ENCODE measurements around the gene ZNF200. TPM values are rescaled to one million over a fixed set of nuclear protein-coding genes. Genes with fewer than 3 reads are reported as not detected.

ZNF200 gene
- total RNA-seq, 1 experiment from 2014 or later = 13.0 TPM

- no peaks in the 10 kb centered on the region for H3K9me3 ChIP-seq (ENCODE audit: low read depth, low read length, poor library complexity, severe bottlenecking)
- H3K4me3 ChIP-seq (ENCODE audit: low read depth, low read length, poor library complexity, severe bottlenecking) = no peak within 1 kb of the TSS
- no peak within 1 kb of the TSS for H3K27ac ChIP-seq (ENCODE audit: low read depth, low read length, poor library complexity, severe bottlenecking)
- intact Hi-C loops (cut with micrococcal nuclease; ENCODE audit: unreplicated experiment) = no loop called here
- ChIA-PET CTCF (no interaction called here), POLR2A (ENCODE audit: low non-redundant PET) (no interaction called here)
- BruUV-seq (replicated peaks) = no TSS peak
- H3K27me3 ChIP-seq (replicated peaks; ENCODE audit: insufficient read depth, low read depth, low read length, poor library complexity) = no peaks in the 10 kb centered on the region
- no peaks in the 10 kb centered on the region for H3K4me1 ChIP-seq (ENCODE audit: insufficient read depth, low read length, poor library complexity, severe bottlenecking)
- DNase-seq (ENCODE audit: low spot score) = no peak
- no peak for TF ChIP-seq EZH2 (IDR thresholded peaks at IDR 0.05; ENCODE audit: borderline replicate concordance, low read depth, low read length, poor library complexity, severe bottlenecking)
- no peak for TF ChIP-seq CTCF (conservative IDR thresholded peaks at IDR 0.05; ENCODE audit: low read depth, low read length)
- no peaks in the 10 kb centered on the region for H3K36me3 ChIP-seq (ENCODE audit: insufficient read depth, low read length, poor library complexity, severe bottlenecking)
These were observed 21.3 kb upstream of the ZNF200 start, which contains the start of gene MEFV for GRCh38 chr16:3256146-3256865. MEFV (minus strand) TSS chr16:3256633; CDS start chr16:3256587, 46 bp downstream.

GRCh38 chr16:3254309-3254708 is 19.4 kb upstream of the ZNF200 start:
- no peaks in the 10 kb centered on the region for H3K4me1 ChIP-seq (ENCODE audit: insufficient read depth, low read length, poor library complexity, severe bottlenecking)
- H3K4me3 ChIP-seq (ENCODE audit: low read depth, low read length, poor library complexity, severe bottlenecking) = no peak overlapping the region
- H3K27me3 ChIP-seq (replicated peaks; ENCODE audit: insufficient read depth, low read depth, low read length, poor library complexity) = no peaks in the 10 kb centered on the region
- H3K27ac ChIP-seq (ENCODE audit: low read depth, low read length, poor library complexity, severe bottlenecking) = no peak overlapping the region
- DNase-seq (ENCODE audit: low spot score) = no peak
- no peaks in the 10 kb centered on the region for H3K9me3 ChIP-seq (ENCODE audit: low read depth, low read length, poor library complexity, severe bottlenecking)
- no TSS peak for BruUV-seq (replicated peaks)
- H3K36me3 ChIP-seq (ENCODE audit: insufficient read depth, low read length, poor library complexity, severe bottlenecking) = no peaks in the 10 kb centered on the region
- CTCF ChIA-PET = no interaction called here
- POLR2A ChIA-PET (ENCODE audit: low non-redundant PET) = no interaction called here
- intact Hi-C loops (cut with micrococcal nuclease; ENCODE audit: unreplicated experiment) = no loop called here
- TF ChIP-seq CTCF (conservative IDR thresholded peaks at IDR 0.05; ENCODE audit: low read depth, low read length) (no peak), EZH2 (IDR thresholded peaks at IDR 0.05; ENCODE audit: borderline replicate concordance, low read depth, low read length, poor library complexity, severe bottlenecking) (no peak)

GRCh38 chr16:3252967-3253366 is 18.0 kb upstream of the ZNF200 start:
- ChIA-PET CTCF (no interaction called here), POLR2A (ENCODE audit: low non-redundant PET) (no interaction called here)
- intact Hi-C loops (cut with micrococcal nuclease; ENCODE audit: unreplicated experiment) = no loop called here
- Histone ChIP-seq H3K27ac (ENCODE audit: low read depth, low read length, poor library complexity, severe bottlenecking) (no peak overlapping the region), H3K4me1 (ENCODE audit: insufficient read depth, low read length, poor library complexity, severe bottlenecking) (no peaks in the 10 kb centered on the region), H3K9me3 (ENCODE audit: low read depth, low read length, poor library complexity, severe bottlenecking) (no peaks in the 10 kb centered on the region), H3K27me3 (replicated peaks; ENCODE audit: insufficient read depth, low read depth, low read length, poor library complexity) (no peaks in the 10 kb centered on the region), H3K4me3 (ENCODE audit: low read depth, low read length, poor library complexity, severe bottlenecking) (no peak overlapping the region), H3K36me3 (ENCODE audit: insufficient read depth, low read length, poor library complexity, severe bottlenecking) (no peaks in the 10 kb centered on the region)
- BruUV-seq (replicated peaks) = no TSS peak
- no peak for TF ChIP-seq CTCF (conservative IDR thresholded peaks at IDR 0.05; ENCODE audit: low read depth, low read length)
- no peak for TF ChIP-seq EZH2 (IDR thresholded peaks at IDR 0.05; ENCODE audit: borderline replicate concordance, low read depth, low read length, poor library complexity, severe bottlenecking)
- no peak for DNase-seq (ENCODE audit: low spot score)

Data from A673 (cell line).